Activated CD8-positive, alpha-beta T cell treated with anti-CD3 and anti-CD28 coated beads for 36 hours (primary cell): ENCODE data around the gene SLC35F3. TPM values are rescaled to one million over a fixed set of nuclear protein-coding genes. Genes with fewer than 3 reads are reported as not detected.
A peak's percentile ranks its signal among the peaks of the same experiment; 100 is the strongest.
"Not testable (repeated sequence)": the region's sequence is repeated elsewhere in the genome, so short reads cannot be mapped to it uniquely, and the experiment has no call there.

Experiments
- ATAC-seq: fragments of 200-7000 bp; cut with Tn5 transposase; one replicate; pipeline ENCODE4 v1.10.0; 2021; ENCODE audit warnings: mild to moderate bottlenecking, moderate library complexity
- CTCF ChIA-PET: fragments of 350-600 bp; sonication (Branson Sonifier 250); formaldehyde crosslinking; loops from one replicate; lab custom pipeline; 2021; ENCODE audit warnings: antibody characterized with exemption; lab: Charles Lee
- POLR2A ChIA-PET: fragments of 350-600 bp; sonication (Branson Sonifier 250); formaldehyde crosslinking; loops from one replicate; lab custom pipeline; 2021; ENCODE audit warnings: antibody characterized with exemption; lab: Charles Lee
- DNase-seq: peaks from one replicate; pipeline ENCODE4 v3.0.0-alpha.2; 2020
- H3K27ac Mint-ChIP-seq: one replicate; pipeline ENCODE4 v1.8.0; 2021; ENCODE audit warnings: mild to moderate bottlenecking, mixed read lengths
- H3K27me3 Mint-ChIP-seq: one replicate; pipeline ENCODE4 v1.8.0; 2021; ENCODE audit warnings: mixed read lengths
- H3K36me3 Mint-ChIP-seq: one replicate; pipeline ENCODE4 v1.8.0; 2021; ENCODE audit warnings: low read depth, mixed read lengths
- H3K4me1 Mint-ChIP-seq: one replicate; pipeline ENCODE4 v1.8.0; 2021; ENCODE audit warnings: low read depth, mixed read lengths
- H3K4me3 Mint-ChIP-seq: one replicate; pipeline ENCODE4 v1.8.0; 2021; ENCODE audit warnings: mild to moderate bottlenecking, moderate library complexity, mixed read lengths
- H3K9me3 Mint-ChIP-seq: one replicate; pipeline ENCODE4 v1.8.0; 2021; ENCODE audit warnings: mixed read lengths
- CTCF ChIP-seq: fragments of 200-600 bp; IDR thresholded peaks from one replicate; pipeline ENCODE4 v1.8.0; 2022; ENCODE audit warnings: antibody characterized with exemption, mild to moderate bottlenecking
- intact Hi-C: fragments of 100-400 bp; cut with micrococcal nuclease; formaldehyde crosslinking; loops from one replicate; pipeline ENCODE4 v1.10.0; 2022
- total RNA-seq, 2 experiments: library from RNA; stranded (reverse); gene quantifications; one replicate each; pipeline ENCODE4 v1.2.3, GENCODE V29; 2021

Gene SLC35F3
- total RNA-seq, 2 experiments from 2014 or later: 3.1 to 3.5 TPM

GRCh38 chr1:234170067-234170466 lies 265.6 kb downstream of the SLC35F3 start:
- no peak for TF ChIP-seq CTCF
- ChIA-PET POLR2A (interaction anchor here (1.5 kb wide), 1 partner anchor 16 kb away, joined by 3 read pairs; no protein-coding TSS in a partner anchor), CTCF (interaction anchor here (0.9 to 2.5 kb wide), 4 partner anchors 12 to 157 kb away, joined by 3 to 9 read pairs (median 4); no protein-coding TSS in a partner anchor)
- intact Hi-C loops: no loop called here
- peak; percentile 22 for ATAC-seq
- H3K27me3 Mint-ChIP-seq: peaks cover 11% of the 10 kb centered on the region
- H3K27ac Mint-ChIP-seq: peak overlapping the region; percentile 75
- H3K36me3 Mint-ChIP-seq: no peaks in the 10 kb centered on the region
- H3K4me3 Mint-ChIP-seq: no peak overlapping the region
- H3K9me3 Mint-ChIP-seq: no peaks in the 10 kb centered on the region
- H3K4me1 Mint-ChIP-seq: peaks cover 17% of the 10 kb centered on the region
- DNase-seq: no peak

GRCh38 chr1:234170622-234171021 lies 266.1 kb downstream of the SLC35F3 start:
- Mint-ChIP-seq H3K27ac (peak overlapping the region; percentile 75), H3K36me3 (no peaks in the 10 kb centered on the region)

GRCh38 chr1:234173968-234174367 lies 269.5 kb downstream of the SLC35F3 start:
- CTCF ChIA-PET: no interaction called here

More at GRCh38 chr1:234170622-234171021, 266.1 kb downstream of the SLC35F3 start:
- ATAC-seq (peak; percentile 72), DNase-seq (peak; percentile 54)
- H3K4me3 Mint-ChIP-seq: no peak overlapping the region
- intact Hi-C loops: no loop called here
- POLR2A ChIA-PET: interaction anchor here (1.5 kb wide), 1 partner anchor 16 kb away, joined by 3 read pairs; no protein-coding TSS in a partner anchor
- H3K4me1 Mint-ChIP-seq: peaks cover 17% of the 10 kb centered on the region
- H3K9me3 Mint-ChIP-seq: no peaks in the 10 kb centered on the region
- peaks cover 11% of the 10 kb centered on the region for H3K27me3 Mint-ChIP-seq
- TF ChIP-seq CTCF: no peak
- CTCF ChIA-PET: interaction anchor here (0.9 to 2.5 kb wide), 5 partner anchors 11 to 156 kb away, joined by 3 to 9 read pairs (median 5); no protein-coding TSS in a partner anchor

GRCh38 chr1:234175363-234175762 lies 270.9 kb downstream of the SLC35F3 start:
- no peak for TF ChIP-seq CTCF
- intact Hi-C loops: no loop called here
- CTCF ChIA-PET: interaction anchor here (0.8 kb wide), 1 partner anchor 12 kb away, joined by 3 read pairs; no protein-coding TSS in a partner anchor
- no peak for ATAC-seq
- no peak overlapping the region for H3K27ac Mint-ChIP-seq
- POLR2A ChIA-PET: no interaction called here
- H3K4me1 Mint-ChIP-seq: peaks cover 14% of the 10 kb centered on the region
- peaks cover 17% of the 10 kb centered on the region for H3K27me3 Mint-ChIP-seq
- no peaks in the 10 kb centered on the region for H3K36me3 Mint-ChIP-seq
- peaks cover 2% of the 10 kb centered on the region for H3K9me3 Mint-ChIP-seq
- H3K4me3 Mint-ChIP-seq: no peak overlapping the region
- no peak for DNase-seq

More at GRCh38 chr1:234173968-234174367, 269.5 kb downstream of the SLC35F3 start:
- H3K27me3 Mint-ChIP-seq: peaks cover 14% of the 10 kb centered on the region
- no peaks in the 10 kb centered on the region for H3K36me3 Mint-ChIP-seq
- POLR2A ChIA-PET: no interaction called here
- peaks cover 2% of the 10 kb centered on the region for H3K9me3 Mint-ChIP-seq
- no peak overlapping the region for H3K4me3 Mint-ChIP-seq
- TF ChIP-seq CTCF: no peak
- peaks cover 17% of the 10 kb centered on the region for H3K4me1 Mint-ChIP-seq
- intact Hi-C loops: no loop called here
- H3K27ac Mint-ChIP-seq: no peak overlapping the region
- DNase-seq: no peak
- ATAC-seq: no peak

- Mint-ChIP-seq H3K4me1 (peaks cover 8% of the 10 kb centered on the region), H3K9me3 (peaks cover 2% of the 10 kb centered on the region), H3K36me3 (no peaks in the 10 kb centered on the region), H3K27ac (no peak overlapping the region), H3K4me3 (no peak overlapping the region), H3K27me3 (peaks cover 19% of the 10 kb centered on the region)
- intact Hi-C loops: no loop called here
- no peak for ATAC-seq
- TF ChIP-seq CTCF: no peak
- no peak for DNase-seq
- POLR2A ChIA-PET: no interaction called here
- CTCF ChIA-PET: interaction anchor here (0.8 kb wide), 1 partner anchor 12 kb away, joined by 3 read pairs; no protein-coding TSS in a partner anchor
Observed at GRCh38 chr1:234176000-234176399, 271.5 kb downstream of the SLC35F3 start.

- H3K4me1 Mint-ChIP-seq, H3K27ac Mint-ChIP-seq, H3K36me3 Mint-ChIP-seq, intact Hi-C loops, H3K9me3 Mint-ChIP-seq, ATAC-seq, CTCF ChIA-PET, H3K4me3 Mint-ChIP-seq, POLR2A ChIA-PET, DNase-seq: not testable (repeated sequence)
- H3K27me3 Mint-ChIP-seq: peaks cover 18% of the 10 kb centered on the region
Observed at GRCh38 chr1:234176847-234177246, 272.4 kb downstream of the SLC35F3 start.
